ENCODE measurements around the gene THAP8.

GRCh38 chr19:36072081-36072480 is 18.0 kb upstream of the THAP8 start:
- TF ChIP-seq CTCF (IDR thresholded peaks at IDR 0.05; ENCODE audit: low read depth, low read length, poor library complexity, severe bottlenecking) (no peak), EZH2phosphoT487 (IDR thresholded peaks at IDR 0.05; ENCODE audit: borderline replicate concordance, low read length) (no peak)
